Common myeloid progenitor, CD34-positive (primary cell): ENCODE results near the gene IGFL3.
"Not testable (repeated sequence)": the region's sequence is repeated elsewhere in the genome, so short reads cannot be mapped to it uniquely, and the experiment has no call there.

ENCODE experiments used
- CTCF ChIA-PET: fragments of 350-600 bp; sonication (Branson Sonifier 250); formaldehyde crosslinking; loops from one replicate; lab custom pipeline; 2021; ENCODE audit warnings: antibody characterized with exemption; lab: Charles Lee
- POLR2A ChIA-PET: fragments of 350-600 bp; sonication (Branson Sonifier 250); formaldehyde crosslinking; loops from one replicate; lab custom pipeline; 2021; ENCODE audit warnings: antibody characterized with exemption; lab: Charles Lee
- DNase-seq, 3 donors: peaks; one replicate each; pipeline versions ENCODE4 v3.0.0 to v3.0.0-alpha.2; 2013
- H3K27ac ChIP-seq, 2 experiments: 1 replicate in 1 of 2; 2 replicates in 1 of 2; pipeline ENCODE4 v1.7.0; 2013; ENCODE audit warnings: inconsistent platforms in 2 of 2, low read length in 2 of 2, mild to moderate bottlenecking in 2 of 2, low read depth in 1 of 2, moderate library complexity in 1 of 2; ENCODE audit not compliant: severe bottlenecking in 2 of 2, insufficient read depth in 1 of 2, poor library complexity in 1 of 2
- H3K27me3 ChIP-seq, 5 experiments: replicated peaks in 2 of 5; 1 replicate in 3 of 5; 2 replicates in 2 of 5; pipeline versions ENCODE4 v1.6.1 to v1.7.0; 2013; ENCODE audit warnings: low read length in 4 of 5, mild to moderate bottlenecking in 2 of 5, moderate library complexity in 2 of 5, inconsistent platforms in 1 of 5; ENCODE audit not compliant: insufficient read depth in 5 of 5, control insufficient read depth in 4 of 5
- H3K36me3 ChIP-seq, 4 experiments: 1 replicate in 2 of 4; 2 replicates in 2 of 4; pipeline versions ENCODE4 v1.6.1 to v1.7.0; 2013; ENCODE audit warnings: low read length in 3 of 4, control low read depth in 1 of 4, mild to moderate bottlenecking in 1 of 4; ENCODE audit not compliant: control insufficient read depth in 4 of 4, insufficient read depth in 4 of 4
- H3K4me1 ChIP-seq, 4 experiments: 1 replicate in 3 of 4; 2 replicates in 1 of 4; pipeline versions ENCODE4 v1.6.1 to v1.7.1; 2013; ENCODE audit warnings: low read length in 3 of 4, mild to moderate bottlenecking in 3 of 4, control low read depth in 1 of 4, inconsistent platforms in 1 of 4, moderate library complexity in 1 of 4; ENCODE audit not compliant: control insufficient read depth in 4 of 4, insufficient read depth in 4 of 4; ENCODE audit errors: control extremely low read depth in 1 of 4
- H3K4me3 ChIP-seq, 7 experiments: 1 replicate in 4 of 7; 2 replicates in 3 of 7; pipeline versions ENCODE4 v1.5.1 to v1.7.0; 2013; ENCODE audit warnings: mild to moderate bottlenecking in 7 of 7, low read length in 6 of 7, moderate library complexity in 6 of 7, inconsistent platforms in 2 of 7, low read depth in 2 of 7, control low read depth in 1 of 7; ENCODE audit not compliant: insufficient read depth in 4 of 7, control insufficient read depth in 1 of 7; ENCODE audit errors: extremely low read depth in 1 of 7
- H3K9me3 ChIP-seq, 5 experiments: 1 replicate in 4 of 5; 2 replicates in 1 of 5; pipeline versions ENCODE4 v1.6.1 to v1.7.1; 2013; ENCODE audit warnings: low read length in 4 of 5, mild to moderate bottlenecking in 2 of 5, inconsistent platforms in 1 of 5, low read depth in 1 of 5, moderate library complexity in 1 of 5; ENCODE audit not compliant: control insufficient read depth in 4 of 5, insufficient read depth in 2 of 5; ENCODE audit errors: control extremely low read depth in 1 of 5
- WGBS: methylation state at CpG from one replicate; pipeline ENCODE4 v1.1.5; 2013; ENCODE audit not compliant: insufficient coverage; 5-methylcytosine and 5-hydroxymethylcytosine counted together

Gene IGFL3

GRCh38 chr19:46111376-46111775, 13.1 kb downstream of the IGFL3 start:
- H3K4me1 ChIP-seq: no peaks in the 10 kb centered on the region
- peaks cover 0 to 43% (median 13%) of the 10 kb centered on the region in 5 experiments for H3K27me3 ChIP-seq
- H3K27ac ChIP-seq: no peak overlapping the region
- POLR2A ChIA-PET: no interaction called here
- CTCF ChIA-PET: interaction anchor here (1.5 kb wide), 1 partner anchor 14 kb away, joined by 3 read pairs; no protein-coding TSS in a partner anchor
- no peaks in the 10 kb centered on the region for H3K9me3 ChIP-seq
- WGBS: 100% methylated on average over 1 of the region's 3 CpGs
- H3K36me3 ChIP-seq: no peaks in the 10 kb centered on the region
- no peak for DNase-seq
- no peak overlapping the region for H3K4me3 ChIP-seq

GRCh38 chr19:46109876-46110275, 14.6 kb downstream of the IGFL3 start:
- Histone ChIP-seq H3K27ac (no peak overlapping the region), H3K4me1 (no peaks in the 10 kb centered on the region), H3K4me3 (no peak overlapping the region), H3K27me3 (peaks cover 0 to 31% (median 10%) of the 10 kb centered on the region in 5 experiments), H3K9me3 (peaks cover 0 to 7% (median 0%) of the 10 kb centered on the region in 5 experiments), H3K36me3 (no peaks in the 10 kb centered on the region)
- no peak for DNase-seq
- 78% methylated on average over 5 of the region's 6 CpGs for WGBS
- CTCF ChIA-PET: no interaction called here
- POLR2A ChIA-PET: no interaction called here

- DNase-seq: no peak
- 88% methylated on average over 4 of the region's 6 CpGs for WGBS
- H3K9me3 ChIP-seq: peaks cover 0 to 11% (median 0%) of the 10 kb centered on the region in 5 experiments
- H3K4me1 ChIP-seq: no peaks in the 10 kb centered on the region
- no peaks in the 10 kb centered on the region for H3K36me3 ChIP-seq
- H3K4me3 ChIP-seq: no peak overlapping the region
- ChIA-PET CTCF (no interaction called here), POLR2A (no interaction called here)
- H3K27ac ChIP-seq: no peak overlapping the region
- peaks cover 0 to 21% (median 8%) of the 10 kb centered on the region in 5 experiments for H3K27me3 ChIP-seq
Measured at GRCh38 chr19:46107371-46107770, 17.1 kb downstream of the IGFL3 start.

- H3K27ac ChIP-seq, DNase-seq, H3K36me3 ChIP-seq, H3K4me3 ChIP-seq, POLR2A ChIA-PET, CTCF ChIA-PET, H3K4me1 ChIP-seq: not testable (repeated sequence)
- WGBS: 85% methylated on average over 3 of the region's 7 CpGs
- H3K9me3 ChIP-seq: peaks cover 0 to 18% (median 2%) of the 10 kb centered on the region in 5 experiments
- H3K27me3 ChIP-seq: peaks cover 0 to 18% (median 4%) of the 10 kb centered on the region in 5 experiments
Measured at GRCh38 chr19:46102333-46102732, 22.2 kb downstream of the IGFL3 start.

GRCh38 chr19:46101293-46101692, 23.2 kb downstream of the IGFL3 start:
- CTCF ChIA-PET: no interaction called here
- POLR2A ChIA-PET: no interaction called here
- Histone ChIP-seq H3K27ac (no peak overlapping the region), H3K27me3 (peaks cover 0 to 21% (median 4%) of the 10 kb centered on the region in 5 experiments), H3K4me3 (no peak overlapping the region), H3K36me3 (no peaks in the 10 kb centered on the region), H3K4me1 (no peaks in the 10 kb centered on the region), H3K9me3 (peaks cover 0 to 18% (median 2%) of the 10 kb centered on the region in 5 experiments)
- WGBS: 58% methylated on average over 6 of the region's 6 CpGs
- no peak for DNase-seq

DNA sequence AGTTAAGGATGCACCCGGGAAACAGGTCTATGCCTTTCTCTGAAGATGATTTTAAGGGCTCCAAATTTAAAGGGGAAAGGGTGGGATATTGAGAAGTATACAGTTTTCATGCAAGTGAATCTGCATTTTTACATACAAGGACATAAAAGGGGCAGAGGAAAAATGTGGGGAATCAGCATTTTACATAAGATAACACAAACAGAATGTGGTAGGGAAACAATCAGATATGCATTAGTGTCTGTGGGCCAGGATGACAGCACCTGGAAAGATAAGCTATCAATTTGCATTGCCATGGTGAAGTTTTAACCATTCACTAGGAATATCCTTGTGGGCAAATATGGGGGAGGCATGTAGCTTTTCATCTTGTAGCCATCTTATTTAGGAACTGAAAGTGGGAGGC, 24.1 kb downstream of the IGFL3 start:
- Histone ChIP-seq H3K9me3 (peaks cover 0 to 13% (median 2%) of the 10 kb centered on the region in 5 experiments), H3K27me3 (peaks cover 0 to 24% (median 4%) of the 10 kb centered on the region in 5 experiments), H3K36me3 (no peaks in the 10 kb centered on the region), H3K4me3 (no peak overlapping the region), H3K4me1 (no peaks in the 10 kb centered on the region), H3K27ac (no peak overlapping the region)
- 100% methylated on average over 1 of the region's 1 CpG for WGBS
- ChIA-PET POLR2A (no interaction called here), CTCF (no interaction called here)
- DNase-seq: no peak

GRCh38 chr19:46090444-46090843, 34.0 kb downstream of the IGFL3 start:
- ChIA-PET POLR2A (no interaction called here), CTCF (no interaction called here)
- Histone ChIP-seq H3K4me3 (no peak overlapping the region), H3K9me3 (peaks cover 3 to 35% (median 16%) of the 10 kb centered on the region in 5 experiments), H3K27ac (no peak overlapping the region), H3K27me3 (peaks cover 0 to 21% (median 3%) of the 10 kb centered on the region in 5 experiments), H3K4me1 (no peaks in the 10 kb centered on the region), H3K36me3 (no peaks in the 10 kb centered on the region)
- no peak for DNase-seq
- WGBS: 100% methylated on average over 5 of the region's 5 CpGs
